Gastrocnemius medialis (tissue), 4 donors: ENCODE results near the gene PBX1.

Experiments used
- POLR2A ChIP-seq, 2 donors: fragments of 450-650 bp; IDR thresholded peaks; one replicate each; pipeline ENCODE4 v1.6.1; 2017; ENCODE audit warnings: antibody characterized with exemption in 2 of 2, mild to moderate bottlenecking in 2 of 2, moderate library complexity in 2 of 2
- TF ChIP-seq, protein P1 (sequence below), 5 experiments: fragments of 450-650 bp in 3 of 5; fragments of 200-600 bp in 2 of 5; sonication (generic) in 2 of 5; IDR thresholded peaks in 4 of 5; conservative IDR thresholded peaks in 1 of 5; 1 replicate in 4 of 5; 2 replicates in 1 of 5; pipeline ENCODE4 v1.5.1; 2016 to 2019; ENCODE audit warnings: antibody characterized with exemption in 5 of 5, mild to moderate bottlenecking in 3 of 5, moderate library complexity in 3 of 5

DNA sequence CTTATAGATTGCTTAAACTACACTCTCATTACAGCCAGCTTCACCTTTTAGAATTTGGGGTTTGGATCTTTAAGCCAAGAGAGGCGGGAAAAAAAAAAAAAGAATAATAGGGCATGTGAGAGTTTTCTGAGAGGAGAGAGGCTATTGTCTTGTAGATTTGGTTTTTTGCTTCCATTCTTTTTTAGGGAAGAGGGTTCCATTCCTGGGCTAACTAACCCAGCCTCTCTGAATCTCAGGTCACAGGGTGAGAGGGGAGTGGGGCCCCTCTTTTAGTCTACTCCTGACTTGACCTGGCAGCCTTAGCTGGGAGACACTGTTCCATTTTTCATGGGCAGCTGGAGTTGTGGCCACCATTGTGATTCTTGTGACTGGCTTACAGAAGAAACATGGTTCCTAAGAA lies 24.2 kb downstream of the PBX1 start:
- TF ChIP-seq, protein P1, sequence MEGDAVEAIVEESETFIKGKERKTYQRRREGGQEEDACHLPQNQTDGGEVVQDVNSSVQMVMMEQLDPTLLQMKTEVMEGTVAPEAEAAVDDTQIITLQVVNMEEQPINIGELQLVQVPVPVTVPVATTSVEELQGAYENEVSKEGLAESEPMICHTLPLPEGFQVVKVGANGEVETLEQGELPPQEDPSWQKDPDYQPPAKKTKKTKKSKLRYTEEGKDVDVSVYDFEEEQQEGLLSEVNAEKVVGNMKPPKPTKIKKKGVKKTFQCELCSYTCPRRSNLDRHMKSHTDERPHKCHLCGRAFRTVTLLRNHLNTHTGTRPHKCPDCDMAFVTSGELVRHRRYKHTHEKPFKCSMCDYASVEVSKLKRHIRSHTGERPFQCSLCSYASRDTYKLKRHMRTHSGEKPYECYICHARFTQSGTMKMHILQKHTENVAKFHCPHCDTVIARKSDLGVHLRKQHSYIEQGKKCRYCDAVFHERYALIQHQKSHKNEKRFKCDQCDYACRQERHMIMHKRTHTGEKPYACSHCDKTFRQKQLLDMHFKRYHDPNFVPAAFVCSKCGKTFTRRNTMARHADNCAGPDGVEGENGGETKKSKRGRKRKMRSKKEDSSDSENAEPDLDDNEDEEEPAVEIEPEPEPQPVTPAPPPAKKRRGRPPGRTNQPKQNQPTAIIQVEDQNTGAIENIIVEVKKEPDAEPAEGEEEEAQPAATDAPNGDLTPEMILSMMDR (IDR thresholded peaks at IDR 0.05 in 4 of 5, conservative IDR thresholded peaks at IDR 0.05 in 1 of 5), result no peak
- TF ChIP-seq POLR2A (IDR thresholded peaks at IDR 0.05), result no peak
